NAMALWA (cell line): ENCODE results near the gene CITED1.
"Not testable (repeated sequence)": the region's sequence is repeated elsewhere in the genome, so short reads cannot be mapped to it uniquely, and the experiment has no call there.

Source experiments
- DNase-seq: peaks from one replicate; pipeline ENCODE4 v3.0.0-alpha.2; 2015; ENCODE audit warnings: low spot score

CITED1 gene, protein sequence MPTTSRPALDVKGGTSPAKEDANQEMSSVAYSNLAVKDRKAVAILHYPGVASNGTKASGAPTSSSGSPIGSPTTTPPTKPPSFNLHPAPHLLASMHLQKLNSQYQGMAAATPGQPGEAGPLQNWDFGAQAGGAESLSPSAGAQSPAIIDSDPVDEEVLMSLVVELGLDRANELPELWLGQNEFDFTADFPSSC

GRCh38 chrX:72305286-72306084 is at the start of gene CITED1:
TSS of gene CITED1 (minus strand) at chrX:72305914. CDS start at chrX:72302869, 3,045 bp downstream.
- no peak for DNase-seq

DNA sequence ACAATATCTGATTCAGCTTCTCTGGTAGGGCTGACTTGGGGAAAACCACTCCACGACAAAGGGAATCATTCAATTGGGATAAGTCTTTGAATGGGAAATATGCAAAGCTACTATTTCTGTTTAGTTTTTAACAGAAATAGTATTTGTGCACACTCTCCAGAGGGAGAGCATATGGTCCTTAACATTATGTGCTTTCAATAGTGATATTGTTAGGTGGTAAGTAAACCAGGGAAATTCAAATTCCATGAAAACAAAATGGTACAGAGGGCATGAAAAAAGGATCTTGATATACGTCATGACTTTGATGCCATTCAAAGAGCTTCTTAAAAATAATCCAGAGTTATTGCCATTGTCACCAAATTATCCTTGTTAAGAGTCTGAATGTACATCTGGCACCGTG is 47.1 kb upstream of the CITED1 start:
- DNase-seq, result no peak

DNA sequence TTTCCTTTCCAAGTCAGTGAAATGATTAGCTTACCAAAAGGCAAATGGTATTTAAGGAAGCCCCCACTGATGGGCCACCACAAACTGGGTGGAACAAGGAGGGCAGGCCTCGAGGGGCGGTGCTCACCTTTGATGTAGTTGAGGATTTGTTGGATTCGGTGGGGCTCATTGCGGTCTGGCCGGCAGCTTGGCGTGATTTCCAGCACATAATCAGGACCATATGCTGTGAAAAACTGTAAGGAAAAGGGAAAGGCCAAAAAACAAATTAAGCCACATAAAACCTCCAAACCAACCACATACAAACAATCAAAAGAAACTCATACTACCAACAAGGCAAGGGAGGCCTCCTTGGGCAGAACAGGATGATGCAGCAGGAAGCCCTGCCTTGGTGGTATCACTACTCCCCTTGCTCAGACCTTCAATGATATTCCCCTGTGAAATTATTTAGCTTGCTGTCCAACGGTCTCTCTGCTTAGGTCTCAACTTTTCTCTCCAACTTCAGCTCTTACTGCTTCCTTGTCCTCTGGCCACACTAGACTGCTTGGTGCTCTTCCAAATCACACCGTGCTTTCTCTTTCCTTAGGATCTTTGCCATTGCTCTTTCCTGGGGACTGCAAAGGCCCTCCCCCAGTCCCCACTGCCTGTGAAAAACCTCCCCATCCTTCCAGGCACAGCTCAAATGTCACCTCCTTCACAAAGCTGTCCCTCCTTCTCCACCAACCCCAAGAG is 46.1 kb upstream of the CITED1 start:
- no peak for DNase-seq

DNA sequence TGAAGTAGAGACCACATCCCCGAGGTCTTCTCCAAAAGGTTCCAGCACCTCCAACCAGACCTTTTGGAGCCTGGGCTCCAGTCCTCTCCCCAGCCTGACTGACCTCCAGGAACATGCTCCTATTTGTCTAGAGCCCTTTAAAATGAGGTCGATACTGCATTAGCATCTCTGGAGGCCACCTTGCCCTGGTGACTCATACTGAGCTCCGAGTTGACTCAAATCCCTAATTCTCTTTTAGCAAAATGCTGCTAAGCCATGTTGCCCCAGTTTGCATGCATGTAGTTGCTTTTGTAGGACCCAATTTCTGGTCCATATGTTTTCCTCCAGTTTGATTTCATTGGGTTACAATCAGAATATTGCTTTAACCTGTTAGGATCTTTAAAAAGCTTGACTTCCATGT is 43.5 kb upstream of the CITED1 start:
- no peak for DNase-seq

- DNase-seq, result no peak
These were observed 42.7 kb upstream of the CITED1 start for GRCh38 chrX:72348247-72348979.

DNA sequence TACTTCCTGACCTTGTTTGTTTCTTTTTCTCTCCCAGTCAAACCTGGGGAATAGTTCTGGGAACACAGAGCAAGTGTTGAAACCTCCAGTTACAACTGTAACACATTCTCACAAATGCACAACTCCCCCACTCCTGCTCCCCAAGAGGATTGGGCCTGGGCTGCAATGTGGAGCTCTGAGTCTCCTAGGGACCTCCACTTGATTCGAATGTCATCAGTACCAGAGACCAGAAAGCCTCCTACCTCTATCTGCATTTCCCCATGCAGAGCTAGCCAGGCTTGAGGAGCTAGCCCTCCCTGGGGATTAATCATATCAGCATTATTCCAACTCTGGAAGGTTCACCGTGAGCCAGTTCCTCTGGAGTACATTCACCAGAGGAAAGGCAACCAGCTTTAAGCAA is 41.7 kb upstream of the CITED1 start:
- DNase-seq, result no peak

DNA sequence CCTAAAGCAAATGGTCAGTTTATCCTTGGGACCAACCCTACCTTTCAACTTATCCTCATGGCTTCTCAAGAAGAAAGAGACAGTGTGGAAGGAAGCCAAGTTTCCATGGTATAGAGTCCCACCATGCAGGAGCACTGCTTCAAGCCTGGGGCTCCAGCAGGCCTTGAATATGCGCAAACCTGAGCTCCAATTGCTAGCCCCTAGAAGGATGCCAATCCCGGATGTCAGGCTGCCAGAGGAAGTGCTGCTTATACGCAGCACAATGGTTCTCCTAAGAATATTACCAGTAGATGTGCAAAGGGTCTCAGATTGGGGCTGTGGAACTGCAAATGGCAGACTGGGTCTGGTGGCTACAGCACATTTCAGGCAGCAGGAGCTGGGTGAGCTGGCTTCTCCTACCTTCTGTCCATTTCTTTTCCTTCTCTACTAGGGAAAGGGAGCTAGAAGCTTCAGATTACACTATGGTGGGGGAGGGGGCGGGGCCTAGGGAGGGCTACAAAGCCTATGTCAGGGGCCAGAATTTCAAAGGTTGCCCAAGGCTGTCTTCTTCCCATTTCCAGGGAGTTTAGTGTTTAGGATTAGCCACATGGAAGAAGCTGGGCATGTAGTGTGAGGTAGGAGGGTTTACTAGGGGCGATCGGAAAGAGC is 40.7 kb upstream of the CITED1 start:
- DNase-seq, result no peak

- DNase-seq, result no peak
These were observed 34.9 kb upstream of the CITED1 start for GRCh38 chrX:72340626-72341025.

GRCh38 chrX:72340041-72340440 is 34.3 kb upstream of the CITED1 start:
- no peak for DNase-seq

GRCh38 chrX:72330131-72330530 is 24.4 kb upstream of the CITED1 start:
- no peak for DNase-seq

DNA sequence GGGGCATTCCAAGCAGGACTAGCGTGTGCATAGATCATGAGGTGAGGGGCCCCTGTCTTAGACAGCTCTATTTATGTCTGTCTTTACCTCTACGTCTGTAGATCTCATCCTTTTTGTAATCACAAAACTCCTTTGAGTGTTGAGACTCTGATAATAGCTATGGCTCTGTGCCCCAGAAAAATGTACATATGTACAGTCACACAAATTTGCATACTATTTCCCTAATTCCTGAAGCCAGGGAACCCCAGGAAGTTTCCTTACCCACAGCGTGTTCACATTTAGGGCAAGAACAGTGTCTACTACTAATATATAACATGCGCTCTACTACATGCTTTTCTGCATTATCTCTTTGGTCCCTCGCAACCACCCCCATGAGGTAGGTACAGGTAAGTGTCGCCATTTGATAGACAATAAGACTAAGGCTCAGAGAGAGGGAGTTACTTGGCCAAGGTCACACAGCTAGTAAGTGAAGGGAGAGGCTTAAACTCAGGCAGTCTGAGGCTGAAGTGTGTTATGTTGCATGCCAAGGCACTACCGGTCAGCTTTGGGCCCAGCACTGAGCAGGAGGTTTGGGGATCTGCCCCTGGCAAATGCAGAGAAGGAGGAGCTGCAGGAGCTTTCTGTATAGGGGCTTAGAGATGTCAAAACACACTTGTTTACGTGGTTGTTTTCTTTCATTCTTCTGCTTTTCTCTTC is 21.0 kb upstream of the CITED1 start:
- no peak for DNase-seq

DNA sequence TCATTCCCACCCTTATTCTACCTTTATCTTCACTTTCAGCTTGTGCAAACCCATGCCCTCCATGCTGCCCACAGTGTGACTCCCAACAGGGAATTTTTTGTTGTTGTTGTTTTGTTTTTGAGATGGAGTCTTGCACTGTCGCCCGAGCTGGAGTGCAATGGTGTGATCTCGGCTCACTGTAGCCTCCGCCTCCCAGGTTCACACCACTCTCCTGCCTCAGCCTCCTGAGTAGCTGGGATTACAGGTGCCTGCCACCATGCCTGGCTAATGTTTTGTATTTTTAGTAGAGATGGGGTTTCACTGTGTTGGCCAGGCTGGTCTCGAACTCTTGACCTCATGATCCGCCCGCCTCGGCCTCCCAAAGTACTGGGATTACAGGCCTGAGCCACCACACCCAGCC is 13.9 kb upstream of the CITED1 start:
- DNase-seq, result not testable (repeated sequence)

GRCh38 chrX:72317139-72317538 is 11.4 kb upstream of the CITED1 start:
- DNase-seq, result no peak

DNA sequence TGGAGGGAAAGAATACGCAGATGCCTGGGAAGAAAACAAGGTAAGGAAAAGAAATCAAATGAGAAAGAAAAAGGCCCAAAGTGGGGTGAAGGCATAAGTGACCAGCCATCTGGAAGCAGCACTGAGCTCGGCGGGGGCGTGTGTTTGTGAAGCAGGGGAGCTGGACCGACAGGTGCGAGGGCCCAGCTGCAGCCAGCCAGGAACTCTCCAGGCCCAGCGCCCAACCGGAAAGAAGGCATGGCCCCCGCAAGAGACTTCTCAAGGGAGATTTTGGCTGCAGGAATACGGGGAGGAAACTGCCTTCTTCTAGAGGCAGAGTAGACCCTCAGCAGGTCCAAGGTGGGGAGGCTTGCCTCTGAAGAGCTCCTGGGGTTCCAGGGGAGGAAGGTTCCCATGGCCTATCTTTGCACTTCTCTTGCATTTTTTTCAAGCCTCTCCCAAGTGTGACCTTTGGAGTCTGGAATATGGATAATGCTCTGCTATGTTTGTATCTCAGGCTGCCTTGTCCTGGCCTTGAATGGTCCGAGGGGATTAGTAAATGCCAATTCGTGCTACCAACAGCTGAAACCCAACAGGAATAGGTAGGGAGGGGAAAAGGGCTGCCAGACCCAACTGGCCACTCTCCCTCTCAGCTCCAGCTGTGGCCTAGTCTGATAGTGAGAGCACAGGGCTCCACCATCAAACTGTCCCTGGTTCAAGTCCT is 10.8 kb upstream of the CITED1 start:
- no peak for DNase-seq

- no peak for DNase-seq
These were observed 9.2 kb upstream of the CITED1 start for GRCh38 chrX:72314881-72315280.

DNA sequence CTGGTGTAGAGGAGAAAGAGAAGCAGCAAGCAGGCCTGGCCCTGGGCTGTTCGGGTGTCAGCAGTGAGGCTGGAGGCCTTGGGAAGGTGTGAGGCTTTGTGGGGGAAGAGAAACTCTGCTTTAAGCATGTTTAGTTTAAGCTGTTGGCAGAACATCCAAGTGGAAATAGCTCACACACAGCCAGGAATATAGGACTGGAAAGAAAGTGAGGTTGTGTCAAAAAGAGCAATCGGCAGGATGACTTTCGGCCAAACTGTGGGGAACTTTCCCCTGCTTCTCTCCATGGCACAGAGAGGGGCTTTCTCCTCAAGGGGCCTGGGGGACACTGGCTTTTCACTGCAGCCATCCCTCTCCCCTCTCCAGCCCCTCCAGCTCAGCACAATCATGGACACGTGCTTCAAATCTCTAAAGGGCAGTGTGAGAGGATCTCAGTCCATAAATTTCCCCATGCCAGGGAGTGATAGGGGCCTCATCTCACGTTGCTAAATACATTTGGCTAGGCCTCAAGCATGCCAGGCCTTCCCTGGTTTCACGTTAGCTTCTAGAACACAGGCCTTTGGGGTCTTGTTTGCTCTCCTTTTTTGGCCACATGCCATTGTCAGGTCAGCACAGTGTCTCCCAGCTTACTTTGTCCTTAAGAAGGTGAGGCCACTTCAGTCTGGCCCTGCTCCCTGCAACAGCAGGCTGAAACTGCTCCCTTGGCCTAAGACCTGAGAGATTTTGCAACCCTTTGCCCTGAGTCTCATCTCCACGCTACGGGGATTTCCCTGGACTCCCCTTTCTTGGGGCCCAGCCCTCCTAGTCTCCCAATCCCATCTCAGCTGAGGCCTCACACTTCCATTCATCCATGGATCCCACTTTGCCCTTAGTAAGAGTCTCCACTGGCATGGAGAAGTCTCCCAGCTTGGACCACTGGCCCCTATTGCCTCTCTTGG is 8.3 kb upstream of the CITED1 start:
- DNase-seq, result no peak

GRCh38 chrX:72312311-72312940 is 6.7 kb upstream of the CITED1 start:
- no peak for DNase-seq

DNA sequence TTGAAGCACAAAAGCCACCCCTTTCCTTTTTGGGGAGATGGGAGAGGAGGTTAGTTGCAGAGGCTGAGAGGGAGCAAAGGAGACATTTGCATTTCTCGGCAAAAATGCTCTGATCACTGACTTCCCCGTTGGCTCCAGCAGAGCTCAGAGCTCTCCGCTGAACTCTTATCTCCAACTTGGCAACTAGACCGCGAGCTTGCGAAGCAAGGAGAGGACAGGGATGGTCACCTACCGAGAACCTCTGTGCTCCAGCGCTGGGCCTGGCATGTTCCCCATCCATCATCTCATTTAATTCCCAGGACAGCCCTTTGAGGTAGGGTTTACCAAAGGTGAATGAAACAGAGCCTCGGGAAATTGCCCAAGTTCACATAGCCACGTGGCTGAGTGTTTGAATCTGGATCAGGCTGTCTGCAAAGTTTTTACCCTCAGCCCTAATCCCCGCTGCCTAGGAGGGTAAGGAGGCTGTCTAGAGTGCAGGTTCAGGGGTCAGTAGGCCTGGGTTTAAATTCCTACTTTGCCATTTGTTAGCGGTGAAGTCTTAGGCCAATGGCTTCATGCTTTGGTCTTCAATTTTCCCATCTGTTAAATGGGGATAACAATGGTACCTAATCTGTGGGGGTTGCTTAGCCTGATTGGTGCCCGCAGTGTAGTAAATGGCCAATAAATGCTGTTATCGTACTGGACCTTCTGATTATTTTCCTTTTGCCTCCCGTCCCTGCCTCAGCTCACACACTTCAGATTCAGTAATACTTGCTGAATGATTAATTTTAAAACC is 3.8 kb upstream of the CITED1 start:
- DNase-seq, result no peak
